Measurements from ENCODE around the gene PRKCA.

Gene PRKCA

DNA sequence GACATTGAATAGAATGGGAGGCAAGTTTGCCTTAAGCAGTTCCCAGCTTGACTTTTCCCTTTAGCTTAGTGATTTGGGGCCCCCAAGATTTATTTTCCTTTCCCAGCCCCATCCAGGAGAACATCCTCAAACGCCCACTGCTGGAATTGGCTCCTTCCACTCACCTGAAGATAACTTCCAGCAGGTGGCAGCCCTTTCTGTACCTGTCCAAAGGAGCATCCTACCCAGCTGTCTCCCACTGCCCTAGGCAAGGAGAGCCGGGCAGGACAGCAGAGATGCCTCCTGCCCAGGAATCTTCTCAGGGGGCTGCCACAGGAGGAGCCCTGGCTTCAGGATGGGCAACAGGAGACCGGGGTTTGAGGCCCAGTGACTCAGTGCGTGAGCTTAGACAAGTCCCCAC lies 538.9 kb downstream of the PRKCA start:
- no peak for TF ChIP-seq EZH2phosphoT487 (IDR thresholded peaks at IDR 0.05; ENCODE audit: low read depth)
- TF ChIP-seq, protein P1, sequence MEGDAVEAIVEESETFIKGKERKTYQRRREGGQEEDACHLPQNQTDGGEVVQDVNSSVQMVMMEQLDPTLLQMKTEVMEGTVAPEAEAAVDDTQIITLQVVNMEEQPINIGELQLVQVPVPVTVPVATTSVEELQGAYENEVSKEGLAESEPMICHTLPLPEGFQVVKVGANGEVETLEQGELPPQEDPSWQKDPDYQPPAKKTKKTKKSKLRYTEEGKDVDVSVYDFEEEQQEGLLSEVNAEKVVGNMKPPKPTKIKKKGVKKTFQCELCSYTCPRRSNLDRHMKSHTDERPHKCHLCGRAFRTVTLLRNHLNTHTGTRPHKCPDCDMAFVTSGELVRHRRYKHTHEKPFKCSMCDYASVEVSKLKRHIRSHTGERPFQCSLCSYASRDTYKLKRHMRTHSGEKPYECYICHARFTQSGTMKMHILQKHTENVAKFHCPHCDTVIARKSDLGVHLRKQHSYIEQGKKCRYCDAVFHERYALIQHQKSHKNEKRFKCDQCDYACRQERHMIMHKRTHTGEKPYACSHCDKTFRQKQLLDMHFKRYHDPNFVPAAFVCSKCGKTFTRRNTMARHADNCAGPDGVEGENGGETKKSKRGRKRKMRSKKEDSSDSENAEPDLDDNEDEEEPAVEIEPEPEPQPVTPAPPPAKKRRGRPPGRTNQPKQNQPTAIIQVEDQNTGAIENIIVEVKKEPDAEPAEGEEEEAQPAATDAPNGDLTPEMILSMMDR (IDR thresholded peaks at IDR 0.05; ENCODE audit: low read depth, low read length) = no peak
- Histone ChIP-seq H3K9me3 (ENCODE audit: insufficient read depth, low read length) (no peaks in the 10 kb centered on the region), H3K4me1 (ENCODE audit: low read length) (no peaks in the 10 kb centered on the region), H3K79me2 (ENCODE audit: low read length) (no peaks in the 10 kb centered on the region), H3K27ac (ENCODE audit: low read length) (no peak overlapping the region), H3K27me3 (ENCODE audit: low read depth, low read length) (no peaks in the 10 kb centered on the region), H3K36me3 (replicated peaks; ENCODE audit: low read depth, low read length) (no peaks in the 10 kb centered on the region), H2AFZ (ENCODE audit: low read depth, low read length) (no peak overlapping the region), H3K4me3 (ENCODE audit: low read length) (no peak overlapping the region), H4K20me1 (ENCODE audit: insufficient read depth, low read length) (no peaks in the 10 kb centered on the region), H3K9ac (ENCODE audit: low read length) (no peak overlapping the region), H3K4me2 (ENCODE audit: low read length) (no peak overlapping the region)

DNA sequence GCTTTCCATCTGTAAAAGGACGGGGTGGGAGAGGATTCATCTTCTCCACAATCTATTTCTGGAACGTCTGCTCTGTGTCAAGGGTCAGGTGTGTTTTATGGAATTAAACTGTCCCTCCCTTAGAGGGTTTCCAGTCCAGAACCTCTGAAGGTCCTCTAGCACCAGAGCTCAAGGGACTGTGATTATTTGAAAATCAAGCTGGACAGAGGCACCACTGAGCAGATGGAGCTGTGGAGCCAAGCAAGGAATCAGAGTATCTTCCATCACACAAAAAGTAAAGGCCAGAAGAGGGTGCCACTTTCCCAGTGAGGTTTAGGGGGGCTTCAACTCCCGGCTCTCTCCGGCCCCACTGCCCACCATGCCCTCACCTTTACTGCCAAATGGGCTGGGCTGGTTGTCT lies 539.3 kb downstream of the PRKCA start:
- Histone ChIP-seq H2AFZ (ENCODE audit: low read depth, low read length) (no peak overlapping the region), H3K27me3 (ENCODE audit: low read depth, low read length) (no peaks in the 10 kb centered on the region), H3K9me3 (ENCODE audit: insufficient read depth, low read length) (no peaks in the 10 kb centered on the region), H3K9ac (ENCODE audit: low read length) (no peak overlapping the region), H3K4me1 (ENCODE audit: low read length) (no peaks in the 10 kb centered on the region), H3K4me2 (ENCODE audit: low read length) (no peak overlapping the region), H3K79me2 (ENCODE audit: low read length) (no peaks in the 10 kb centered on the region), H3K36me3 (replicated peaks; ENCODE audit: low read depth, low read length) (no peaks in the 10 kb centered on the region), H3K27ac (ENCODE audit: low read length) (no peak overlapping the region), H4K20me1 (ENCODE audit: insufficient read depth, low read length) (no peaks in the 10 kb centered on the region), H3K4me3 (ENCODE audit: low read length) (no peak overlapping the region)
- no peak for TF ChIP-seq EZH2phosphoT487 (IDR thresholded peaks at IDR 0.05; ENCODE audit: low read depth)
- TF ChIP-seq, protein P1 (IDR thresholded peaks at IDR 0.05; ENCODE audit: low read depth, low read length) = no peak

DNA sequence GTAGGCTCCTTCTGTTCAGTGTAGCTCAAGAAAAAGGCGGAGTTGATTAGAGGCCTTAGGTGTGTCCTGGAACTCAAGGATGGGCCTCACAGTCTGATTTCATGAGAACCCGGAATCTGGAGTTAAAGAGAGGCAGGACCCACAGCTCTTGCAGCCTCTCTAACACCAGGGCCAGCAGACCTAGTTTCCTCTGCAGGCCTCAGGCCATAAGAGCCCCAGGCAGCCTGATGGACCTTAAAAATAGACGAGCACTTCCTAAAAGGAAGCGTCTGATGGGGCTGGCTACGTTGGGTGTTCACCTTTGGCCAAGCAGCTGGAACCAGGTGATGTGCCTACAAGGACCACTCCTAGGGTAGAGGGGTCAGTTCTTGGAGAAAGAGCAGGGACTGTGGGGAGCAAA lies 540.1 kb downstream of the PRKCA start:
- no peak for TF ChIP-seq EZH2phosphoT487 (IDR thresholded peaks at IDR 0.05; ENCODE audit: low read depth)
- TF ChIP-seq, protein P1 (IDR thresholded peaks at IDR 0.05; ENCODE audit: low read depth, low read length) = no peak

DNA sequence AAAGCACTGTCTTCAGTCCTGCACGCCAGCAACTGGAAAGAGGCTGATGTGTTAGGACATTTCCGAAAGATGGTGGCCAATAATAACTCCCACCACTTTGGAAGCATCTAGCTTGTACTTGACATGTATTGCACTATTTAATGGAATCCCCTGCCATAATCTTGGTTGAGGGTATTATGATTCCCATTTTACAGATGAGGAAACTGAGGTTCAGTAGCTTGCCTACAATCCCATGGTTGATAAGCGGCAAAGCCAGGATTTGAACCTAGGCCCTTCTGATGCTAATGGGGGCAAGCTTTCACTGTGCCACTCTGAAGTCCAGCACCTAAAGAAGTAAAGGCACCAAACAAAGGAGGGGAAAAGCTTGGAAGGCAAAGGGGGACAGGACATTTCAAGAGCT lies 540.5 kb downstream of the PRKCA start:
- no peak overlapping the region for H3K9ac ChIP-seq (ENCODE audit: low read length)
- no peak overlapping the region for H3K27ac ChIP-seq (ENCODE audit: low read length)
- H3K9me3 ChIP-seq (ENCODE audit: insufficient read depth, low read length) = no peaks in the 10 kb centered on the region
- H3K4me3 ChIP-seq (ENCODE audit: low read length) = no peak overlapping the region
- TF ChIP-seq, protein P1 (IDR thresholded peaks at IDR 0.05; ENCODE audit: low read depth, low read length) = no peak
- no peak for TF ChIP-seq EZH2phosphoT487 (IDR thresholded peaks at IDR 0.05; ENCODE audit: low read depth)
- no peak overlapping the region for H3K4me2 ChIP-seq (ENCODE audit: low read length)
- no peaks in the 10 kb centered on the region for H3K4me1 ChIP-seq (ENCODE audit: low read length)
- no peak overlapping the region for H2AFZ ChIP-seq (ENCODE audit: low read depth, low read length)
- no peaks in the 10 kb centered on the region for H3K79me2 ChIP-seq (ENCODE audit: low read length)
- H4K20me1 ChIP-seq (ENCODE audit: insufficient read depth, low read length) = no peaks in the 10 kb centered on the region
- no peaks in the 10 kb centered on the region for H3K36me3 ChIP-seq (replicated peaks; ENCODE audit: low read depth, low read length)
- no peaks in the 10 kb centered on the region for H3K27me3 ChIP-seq (ENCODE audit: low read depth, low read length)

More for the DNA sequence above, 540.1 kb downstream of the PRKCA start:
- Histone ChIP-seq H4K20me1 (ENCODE audit: insufficient read depth, low read length) (no peaks in the 10 kb centered on the region), H3K9me3 (ENCODE audit: insufficient read depth, low read length) (no peaks in the 10 kb centered on the region), H3K27ac (ENCODE audit: low read length) (no peak overlapping the region), H3K4me3 (ENCODE audit: low read length) (no peak overlapping the region), H3K4me2 (ENCODE audit: low read length) (no peak overlapping the region), H3K79me2 (ENCODE audit: low read length) (no peaks in the 10 kb centered on the region), H3K27me3 (ENCODE audit: low read depth, low read length) (no peaks in the 10 kb centered on the region), H2AFZ (ENCODE audit: low read depth, low read length) (no peak overlapping the region), H3K4me1 (ENCODE audit: low read length) (no peaks in the 10 kb centered on the region), H3K36me3 (replicated peaks; ENCODE audit: low read depth, low read length) (no peaks in the 10 kb centered on the region), H3K9ac (ENCODE audit: low read length) (no peak overlapping the region)
